NOMO-1 treated with DMSO at 0.1 percent for 48 hours (cell line): ENCODE measurements around the gene QKI.
"Not testable (repeated sequence)": the region's sequence is repeated elsewhere in the genome, so short reads cannot be mapped to it uniquely, and the experiment has no call there.

Experiments used
- DNase-seq: peaks from one replicate; lab custom pipeline; 2025; ENCODE audit not compliant: unreplicated experiment; lab: John Stamatoyannopoulos, UW

QKI gene

GRCh38 chr6:163413345-163414116 is 987 bp upstream of the QKI start:
- DNase-seq = peak; percentile 73

GRCh38 chr6:163414946-163415619 is 565 bp downstream of the QKI start:
- DNase-seq = no peak

GRCh38 chr6:163415620-163416556 is 1.4 kb downstream of the QKI start:
- peak; percentile 78 for DNase-seq

DNA sequence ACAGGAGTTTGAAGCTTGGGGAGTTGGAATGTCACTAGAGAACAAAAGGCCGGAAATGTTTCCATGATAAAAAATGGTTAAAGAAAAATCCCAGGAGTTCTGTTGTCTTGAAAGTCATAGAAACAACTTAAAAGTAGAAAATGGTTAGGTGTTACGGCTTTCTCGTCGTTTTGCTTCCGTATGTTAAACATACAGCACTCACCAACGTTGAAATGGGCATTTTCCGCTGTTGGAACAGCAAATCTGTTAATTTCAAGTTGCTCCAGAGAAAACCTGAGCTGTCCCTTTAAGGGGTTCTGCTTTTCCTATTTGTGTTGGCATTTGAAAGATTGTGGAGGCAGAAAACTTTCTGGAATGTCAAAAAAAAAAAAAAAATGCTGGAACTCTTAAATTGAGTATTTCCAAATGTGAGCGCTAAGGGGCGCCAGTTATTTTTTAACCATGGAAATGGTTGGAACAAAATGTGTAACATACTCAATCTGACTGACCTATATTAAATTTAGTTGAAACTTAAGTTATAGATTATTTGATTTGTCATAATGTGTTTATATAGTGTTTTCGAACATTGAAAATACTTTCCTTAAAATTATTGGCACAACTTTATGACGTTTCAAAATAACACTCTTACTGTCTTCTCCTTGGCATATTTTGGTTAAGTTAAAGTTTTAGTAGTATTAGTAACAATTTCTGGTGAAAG is 2.2 kb downstream of the QKI start:
- DNase-seq = peak; percentile 34

- no peak for DNase-seq
Measured at GRCh38 chr6:163417595-163417994, 3.1 kb downstream of the QKI start.

DNA sequence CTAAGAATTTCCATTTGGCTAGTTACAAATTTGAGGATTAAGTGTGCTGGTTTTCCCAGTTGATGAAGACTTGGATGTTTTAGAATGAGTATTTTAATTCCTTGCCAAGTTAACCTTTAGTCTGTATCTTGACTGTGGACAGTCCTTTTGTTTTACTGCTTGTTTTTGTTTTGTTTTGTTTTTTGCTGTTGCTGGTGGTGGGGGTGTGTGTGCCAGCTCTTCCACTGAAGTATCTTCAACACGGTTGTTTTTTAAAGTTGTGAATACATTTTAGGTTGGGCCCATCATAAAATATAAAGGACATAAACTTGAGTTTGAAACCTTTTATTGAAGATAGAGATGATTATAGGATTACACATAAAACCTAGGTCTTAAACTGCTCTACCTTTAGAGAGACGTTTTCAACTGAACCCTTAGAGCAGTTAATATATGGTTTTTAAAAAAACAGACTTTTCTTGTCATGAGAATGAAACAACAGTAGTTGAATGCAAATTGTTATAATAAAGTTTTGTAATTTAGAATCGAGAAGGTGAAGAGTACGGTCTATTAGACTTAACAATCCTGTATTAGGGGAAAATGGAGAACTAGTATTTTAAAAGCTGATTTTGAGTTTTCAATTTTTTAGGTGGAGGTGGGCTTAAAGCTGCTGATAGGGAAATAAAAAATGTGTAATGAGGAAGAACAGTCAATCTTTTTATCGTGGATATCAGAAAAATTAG is 4.0 kb downstream of the QKI start:
- no peak for DNase-seq

GRCh38 chr6:163419413-163420288 is 5.1 kb downstream of the QKI start:
- no peak for DNase-seq

DNA sequence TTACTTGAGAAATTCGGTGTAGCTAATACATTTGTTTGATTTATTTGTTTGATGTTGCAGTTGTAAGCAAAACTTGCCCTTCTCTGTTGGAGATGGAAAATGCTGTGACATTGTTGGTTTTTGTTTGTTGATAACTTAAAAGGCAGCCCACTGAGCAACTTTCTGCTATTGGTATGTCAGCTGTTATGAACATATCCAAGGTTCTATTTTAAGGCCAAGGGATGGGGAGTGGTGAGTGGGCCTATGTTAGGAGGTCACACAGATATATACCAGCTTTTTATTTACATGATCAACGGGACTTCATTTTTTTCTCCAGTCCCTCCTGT is 5.7 kb downstream of the QKI start:
- DNase-seq = no peak

DNA sequence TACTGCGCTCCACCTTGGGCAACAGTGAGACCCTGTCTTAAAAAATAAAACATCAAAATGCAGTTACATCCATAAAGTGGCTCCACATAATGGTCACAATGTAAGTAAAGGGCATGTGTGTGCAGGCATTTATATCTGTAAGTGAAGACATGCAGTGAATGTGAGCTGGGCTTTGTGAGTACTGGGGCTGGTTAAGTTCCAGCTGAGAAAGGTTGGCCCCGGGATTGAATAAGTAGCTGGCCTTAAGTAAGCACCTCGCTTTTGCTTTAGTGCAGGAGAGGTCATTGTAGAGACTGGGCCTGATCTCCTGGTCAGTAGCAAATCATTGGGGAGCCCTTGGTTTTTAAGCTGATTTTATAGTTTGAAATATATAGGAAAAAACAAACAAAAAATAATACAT is 8.0 kb downstream of the QKI start:
- no peak for DNase-seq

DNA sequence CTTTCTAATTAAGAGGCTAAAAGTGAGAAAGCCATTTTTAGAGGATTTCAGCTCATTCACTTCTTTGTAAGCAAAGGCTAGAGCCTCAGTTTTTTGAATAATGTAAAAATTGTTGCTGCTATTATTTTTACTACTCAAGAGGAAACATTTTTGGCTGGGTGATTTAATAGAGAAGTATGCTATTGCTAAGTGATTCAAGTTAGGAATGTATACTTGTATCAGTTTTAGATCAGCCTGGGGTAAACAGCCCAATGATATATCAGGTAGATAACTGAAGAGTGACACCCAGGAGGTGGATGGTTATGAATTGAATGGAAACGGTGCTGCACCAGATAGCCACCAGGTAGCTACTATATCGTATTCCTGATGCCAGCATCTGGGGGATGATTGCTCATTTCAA is 9.2 kb downstream of the QKI start:
- DNase-seq = no peak

GRCh38 chr6:163427498-163428254 is 13.2 kb downstream of the QKI start:
- peak; percentile 59 for DNase-seq

DNA sequence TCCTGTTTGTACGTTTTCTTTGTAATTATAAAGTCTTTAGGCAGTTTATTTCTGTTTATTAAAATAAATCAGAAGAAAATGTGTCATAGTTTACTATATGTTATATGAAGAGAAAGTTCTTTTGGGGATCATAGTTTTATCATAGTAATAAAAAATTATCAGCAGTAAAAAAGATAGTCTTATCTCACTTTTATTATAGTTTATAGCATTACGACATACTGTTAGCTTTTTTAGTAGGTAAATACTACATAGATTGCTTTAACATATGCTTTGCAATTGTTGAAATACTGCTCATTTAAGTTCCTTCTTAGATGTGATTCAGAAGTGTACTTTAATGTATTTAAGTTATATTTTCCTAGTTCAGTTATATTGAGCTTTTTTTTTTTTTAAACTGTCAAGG is 13.9 kb downstream of the QKI start:
- no peak for DNase-seq

- DNase-seq = no peak
Measured at GRCh38 chr6:163429858-163430448, 15.4 kb downstream of the QKI start.

- DNase-seq = no peak
Measured at GRCh38 chr6:163432300-163432699, 17.8 kb downstream of the QKI start.

DNA sequence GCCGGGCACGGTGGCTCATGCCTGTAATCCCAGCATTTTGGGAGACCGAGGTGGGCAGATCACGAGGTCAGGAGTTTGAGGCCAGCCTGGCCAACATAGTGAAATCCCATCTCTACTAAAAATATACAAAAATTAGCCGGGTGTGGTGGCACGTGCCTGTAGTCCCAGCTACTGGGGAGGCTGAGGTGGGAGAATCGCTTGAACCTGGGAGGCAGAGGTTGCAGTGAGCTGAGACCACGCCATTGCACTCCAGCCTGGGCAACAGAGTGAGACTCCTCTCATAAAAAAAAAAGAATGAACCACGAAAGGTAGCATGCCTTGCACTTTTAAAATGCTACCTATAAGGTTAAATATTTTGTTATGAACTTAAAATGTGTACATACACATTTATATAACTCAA is 19.0 kb downstream of the QKI start:
- DNase-seq = not testable (repeated sequence)

- DNase-seq = no peak
Measured at GRCh38 chr6:163435023-163435422, 20.5 kb downstream of the QKI start.

DNA sequence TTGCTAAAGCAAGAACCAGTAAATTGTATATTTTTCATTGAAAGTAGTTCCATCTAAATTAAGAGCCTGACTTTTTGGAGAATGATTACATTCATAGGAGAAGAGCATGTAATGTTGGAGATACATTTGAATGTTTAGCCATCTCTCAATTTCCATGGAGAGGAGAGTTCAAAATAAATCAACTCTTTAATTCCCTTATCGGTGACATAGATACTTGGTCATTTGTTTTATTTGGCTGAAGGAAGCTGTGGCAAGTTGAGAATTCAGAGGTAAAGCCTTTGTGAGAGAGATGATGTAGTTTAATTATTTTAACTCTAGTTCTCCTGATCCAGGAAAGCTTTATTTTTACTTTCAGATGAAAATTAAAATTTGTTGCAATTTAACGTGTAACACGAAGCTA is 22.3 kb downstream of the QKI start:
- DNase-seq = no peak

DNA sequence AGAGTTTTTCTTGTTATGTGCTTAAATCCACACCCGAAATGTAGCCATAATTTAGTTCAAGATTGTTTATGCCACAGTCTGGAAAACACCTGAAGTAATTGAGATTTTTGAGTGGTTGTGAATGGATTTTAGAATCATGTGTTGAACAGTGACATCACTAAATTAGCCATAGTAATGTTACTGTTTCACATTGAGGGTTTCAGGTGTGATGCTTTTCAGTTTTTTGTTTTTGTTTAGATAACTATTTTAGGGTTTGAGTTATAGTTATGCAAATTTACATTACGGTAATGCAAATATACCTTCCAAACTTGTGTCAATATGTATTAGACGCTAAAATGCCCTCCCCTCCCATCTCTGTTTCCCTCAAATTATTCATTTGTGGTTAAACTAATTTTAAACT is 22.9 kb downstream of the QKI start:
- no peak for DNase-seq
